ENCODE measurements around the gene SUB1. TPM values are rescaled to one million over a fixed set of nuclear protein-coding genes. Genes with fewer than 3 reads are reported as not detected.

Gene SUB1
- total RNA-seq, 1 experiment from 2014 or later: 204 TPM

DNA sequence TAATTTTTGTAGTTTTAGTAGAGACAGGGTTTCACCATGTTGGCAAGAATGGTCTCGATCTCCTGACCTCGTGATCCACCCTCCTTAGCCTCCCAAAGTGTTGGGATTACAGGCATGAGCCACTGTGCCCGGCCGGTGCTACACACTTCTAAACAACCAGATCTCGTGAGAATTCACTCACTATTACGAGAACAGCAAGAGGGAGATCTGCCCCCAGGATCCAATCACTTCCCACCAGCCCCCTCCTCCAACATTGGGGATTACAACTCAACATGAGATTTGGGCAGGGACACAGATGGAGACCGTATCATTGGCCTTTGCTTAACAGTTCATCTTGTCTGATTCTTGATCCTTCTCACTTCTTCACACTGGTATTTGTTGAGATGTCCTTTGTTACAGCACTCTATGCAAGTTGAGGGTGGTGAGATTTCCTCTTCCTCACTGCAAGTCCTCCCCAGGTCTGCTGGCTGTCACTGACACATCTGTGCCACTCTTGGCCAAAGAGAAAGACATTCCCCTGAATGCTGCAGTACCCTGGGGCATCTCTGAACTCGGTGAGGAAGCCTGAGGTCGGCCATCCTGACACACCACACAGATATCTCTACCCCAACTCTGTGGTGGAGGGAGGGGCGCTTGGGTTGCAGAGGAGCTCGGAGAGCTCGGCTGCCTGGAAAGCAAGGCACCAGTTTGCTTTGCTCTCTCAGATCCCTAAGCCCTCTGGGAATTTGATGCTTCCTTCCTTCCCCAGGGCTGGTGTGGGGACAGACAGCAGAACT lies 4.2 kb upstream of the SUB1 start:
- Histone ChIP-seq H3K27me3 (ENCODE audit: control insufficient read depth, insufficient read depth, low read length) (peaks cover 2% of the 10 kb centered on the region; the same call in 1 of the 2 replicates), H3K36me3 (ENCODE audit: control insufficient read depth, insufficient read depth, low read length) (peaks cover under 1% of the 10 kb centered on the region; the same call in 1 of the 2 replicates), H3K9me3 (ENCODE audit: control insufficient read depth, insufficient read depth, low read depth, low read length) (no peaks in the 10 kb centered on the region), H3K27ac (ENCODE audit: low read length) (no peak overlapping the region), H3K4me3 (ENCODE audit: low read depth in 2 of 2, low read length in 2 of 2) (no peak overlapping the region), H3K4me1 (ENCODE audit: control insufficient read depth, insufficient read depth, low read length) (no peaks in the 10 kb centered on the region)
- intact Hi-C loops (cut with micrococcal nuclease; ENCODE audit: unreplicated experiment): no loop called here
- in situ Hi-C loops (cut with HindIII; ENCODE audit: low pct_unique_long_range_greater_than_20kb, low sequenced_read_pairs): no loop called here
- ATAC-seq: no peak
- ChIA-PET POLR2A (no interaction called here), CTCF (no interaction called here)
- no TSS peak for BruUV-seq (replicated peaks)
- no peak for DNase-seq (ENCODE audit: low read depth, low spot score)
- TF ChIP-seq, protein P1, sequence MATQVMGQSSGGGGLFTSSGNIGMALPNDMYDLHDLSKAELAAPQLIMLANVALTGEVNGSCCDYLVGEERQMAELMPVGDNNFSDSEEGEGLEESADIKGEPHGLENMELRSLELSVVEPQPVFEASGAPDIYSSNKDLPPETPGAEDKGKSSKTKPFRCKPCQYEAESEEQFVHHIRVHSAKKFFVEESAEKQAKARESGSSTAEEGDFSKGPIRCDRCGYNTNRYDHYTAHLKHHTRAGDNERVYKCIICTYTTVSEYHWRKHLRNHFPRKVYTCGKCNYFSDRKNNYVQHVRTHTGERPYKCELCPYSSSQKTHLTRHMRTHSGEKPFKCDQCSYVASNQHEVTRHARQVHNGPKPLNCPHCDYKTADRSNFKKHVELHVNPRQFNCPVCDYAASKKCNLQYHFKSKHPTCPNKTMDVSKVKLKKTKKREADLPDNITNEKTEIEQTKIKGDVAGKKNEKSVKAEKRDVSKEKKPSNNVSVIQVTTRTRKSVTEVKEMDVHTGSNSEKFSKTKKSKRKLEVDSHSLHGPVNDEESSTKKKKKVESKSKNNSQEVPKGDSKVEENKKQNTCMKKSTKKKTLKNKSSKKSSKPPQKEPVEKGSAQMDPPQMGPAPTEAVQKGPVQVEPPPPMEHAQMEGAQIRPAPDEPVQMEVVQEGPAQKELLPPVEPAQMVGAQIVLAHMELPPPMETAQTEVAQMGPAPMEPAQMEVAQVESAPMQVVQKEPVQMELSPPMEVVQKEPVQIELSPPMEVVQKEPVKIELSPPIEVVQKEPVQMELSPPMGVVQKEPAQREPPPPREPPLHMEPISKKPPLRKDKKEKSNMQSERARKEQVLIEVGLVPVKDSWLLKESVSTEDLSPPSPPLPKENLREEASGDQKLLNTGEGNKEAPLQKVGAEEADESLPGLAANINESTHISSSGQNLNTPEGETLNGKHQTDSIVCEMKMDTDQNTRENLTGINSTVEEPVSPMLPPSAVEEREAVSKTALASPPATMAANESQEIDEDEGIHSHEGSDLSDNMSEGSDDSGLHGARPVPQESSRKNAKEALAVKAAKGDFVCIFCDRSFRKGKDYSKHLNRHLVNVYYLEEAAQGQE (IDR thresholded peaks at IDR 0.05; ENCODE audit: insufficient read depth in 1 of 2, low read depth in 2 of 2, low read length in 1 of 2): no peak
- TF ChIP-seq CTCF (IDR thresholded peaks at IDR 0.05) (no peak), TCF7L2 (IDR thresholded peaks at IDR 0.05; ENCODE audit: low read depth, low read length) (no peak), SIN3A (IDR thresholded peaks at IDR 0.05; ENCODE audit: borderline replicate concordance, insufficient read depth, low read depth, low read length) (no peak), POLR2AphosphoS5 (IDR thresholded peaks at IDR 0.05; ENCODE audit: low read depth, low read length) (no peak)

DNA sequence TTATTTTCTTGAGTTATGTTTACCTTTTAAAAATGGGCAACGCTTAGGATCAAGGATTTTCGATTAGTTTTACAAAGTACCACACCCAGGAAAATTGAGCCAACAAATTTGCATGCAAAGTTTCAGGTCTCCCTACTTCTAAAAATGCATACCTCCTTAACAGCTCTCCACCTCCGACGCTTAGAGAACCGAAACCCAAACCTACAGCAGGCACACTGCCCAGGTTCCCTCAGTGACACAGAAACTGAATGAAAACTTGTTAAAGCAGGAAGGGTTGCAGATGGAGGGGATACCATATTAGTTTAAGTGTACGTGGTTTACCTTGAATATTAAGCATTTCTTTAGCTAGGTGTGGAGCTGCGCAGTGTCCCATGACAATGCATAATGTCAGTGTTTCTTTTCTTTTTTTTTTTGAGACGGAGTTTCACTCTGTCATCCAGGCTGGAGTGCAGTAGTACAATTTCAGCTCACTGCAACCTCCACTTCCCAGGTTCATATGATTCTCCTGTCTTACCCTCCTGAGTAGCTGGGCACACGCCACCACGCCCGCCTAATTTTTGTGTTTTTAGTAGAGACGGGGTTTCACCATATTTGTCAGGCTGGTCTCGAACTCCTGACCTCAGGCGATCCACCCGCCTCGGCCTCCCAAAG lies 1.6 kb upstream of the SUB1 start:
- intact Hi-C loops (cut with micrococcal nuclease; ENCODE audit: unreplicated experiment) (no loop called here), in situ Hi-C loops (cut with HindIII; ENCODE audit: low pct_unique_long_range_greater_than_20kb, low sequenced_read_pairs) (no loop called here)
- Histone ChIP-seq H3K9me3 (ENCODE audit: control insufficient read depth, insufficient read depth, low read depth, low read length) (no peaks in the 10 kb centered on the region), H3K27ac (ENCODE audit: low read length) (no peak overlapping the region), H3K4me1 (ENCODE audit: control insufficient read depth, insufficient read depth, low read length) (peaks cover 8% of the 10 kb centered on the region), H3K27me3 (ENCODE audit: control insufficient read depth, insufficient read depth, low read length) (no peaks in the 10 kb centered on the region), H3K36me3 (ENCODE audit: control insufficient read depth, insufficient read depth, low read length) (peaks cover 3% of the 10 kb centered on the region; the same call in 1 of the 2 replicates), H3K4me3 (ENCODE audit: low read depth in 2 of 2, low read length in 2 of 2) (peak overlapping the region; percentile 83 to 91)
- no TSS peak for BruUV-seq (replicated peaks)
- POLR2A ChIA-PET: interaction anchor here (0.8 kb wide), 1 partner anchor 13 kb away, joined by 3 read pairs; no protein-coding TSS in a partner anchor
- DNase-seq (ENCODE audit: low read depth, low spot score): no peak
- no peak for ATAC-seq
- CTCF ChIA-PET: interaction anchor here (0.6 to 1.9 kb wide), 3 partner anchors 49 to 94 kb away, joined by 5 to 8 read pairs (median 6); no protein-coding TSS in a partner anchor
- TF ChIP-seq TCF7L2 (IDR thresholded peaks at IDR 0.05; ENCODE audit: low read depth, low read length) (no peak), POLR2AphosphoS5 (IDR thresholded peaks at IDR 0.05; ENCODE audit: low read depth, low read length) (no peak), SIN3A (IDR thresholded peaks at IDR 0.05; ENCODE audit: borderline replicate concordance, insufficient read depth, low read depth, low read length) (no peak), CTCF (IDR thresholded peaks at IDR 0.05) (no peak)
- TF ChIP-seq, protein P1 (IDR thresholded peaks at IDR 0.05; ENCODE audit: insufficient read depth in 1 of 2, low read depth in 2 of 2, low read length in 1 of 2): no peak
